HUES6 (cell line): ENCODE results near the gene BOD1L1.
"Not testable (repeated sequence)": the region's sequence is repeated elsewhere in the genome, so short reads cannot be mapped to it uniquely, and the experiment has no call there.

ENCODE experiments used
- H3K27ac ChIP-seq: 2 replicates; pipeline ENCODE4 v1.7.0; 2013; ENCODE audit warnings: low read depth, mild to moderate bottlenecking, low read length, inconsistent platforms
- H3K27me3 ChIP-seq: 2 replicates; pipeline ENCODE4 v1.6.1; 2013; ENCODE audit warnings: low read length; ENCODE audit not compliant: control insufficient read depth, insufficient read depth
- H3K36me3 ChIP-seq: 2 replicates; pipeline ENCODE4 v1.6.1; 2013; ENCODE audit warnings: low read length; ENCODE audit not compliant: control insufficient read depth, insufficient read depth
- H3K4me1 ChIP-seq: 2 replicates; pipeline ENCODE4 v1.6.1; 2013; ENCODE audit warnings: low read length; ENCODE audit not compliant: control insufficient read depth, insufficient read depth
- H3K4me3 ChIP-seq: 2 replicates; pipeline ENCODE4 v1.5.1; 2013; ENCODE audit warnings: low read depth, low read length
- H3K9ac ChIP-seq: one replicate; pipeline ENCODE4 v1.6.1; 2013; ENCODE audit warnings: mild to moderate bottlenecking, low read length
- H3K9me3 ChIP-seq: 2 replicates; pipeline ENCODE4 v1.6.1; 2013; ENCODE audit warnings: low read depth, low read length; ENCODE audit not compliant: control insufficient read depth, insufficient read depth

Gene BOD1L1

DNA sequence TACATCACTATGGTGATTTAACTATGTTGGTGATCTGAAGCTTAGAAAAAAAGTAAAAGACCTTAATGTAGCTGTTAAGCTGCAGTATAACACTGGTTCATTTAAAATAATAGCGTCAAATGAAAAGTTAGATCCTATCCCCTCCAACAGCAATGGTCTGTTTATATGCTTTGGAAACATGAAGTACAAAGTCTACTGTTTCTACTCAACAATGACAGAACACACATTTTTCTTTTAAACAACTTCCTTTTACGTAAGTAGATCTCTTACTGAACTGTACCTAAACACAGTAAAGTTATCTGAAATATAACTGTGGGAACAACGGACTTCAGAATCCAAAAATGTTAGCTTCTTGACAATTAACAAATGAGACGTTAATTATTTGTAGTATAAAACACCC is 35.3 kb downstream of the BOD1L1 start:
- H3K4me3 ChIP-seq, result no peak overlapping the region
- no peaks in the 10 kb centered on the region for H3K9me3 ChIP-seq
- H3K36me3 ChIP-seq, result peaks cover 85% of the 10 kb centered on the region
- H3K4me1 ChIP-seq, result no peaks in the 10 kb centered on the region
- H3K27ac ChIP-seq, result no peak overlapping the region
- no peaks in the 10 kb centered on the region for H3K27me3 ChIP-seq
- no peak overlapping the region for H3K9ac ChIP-seq

DNA sequence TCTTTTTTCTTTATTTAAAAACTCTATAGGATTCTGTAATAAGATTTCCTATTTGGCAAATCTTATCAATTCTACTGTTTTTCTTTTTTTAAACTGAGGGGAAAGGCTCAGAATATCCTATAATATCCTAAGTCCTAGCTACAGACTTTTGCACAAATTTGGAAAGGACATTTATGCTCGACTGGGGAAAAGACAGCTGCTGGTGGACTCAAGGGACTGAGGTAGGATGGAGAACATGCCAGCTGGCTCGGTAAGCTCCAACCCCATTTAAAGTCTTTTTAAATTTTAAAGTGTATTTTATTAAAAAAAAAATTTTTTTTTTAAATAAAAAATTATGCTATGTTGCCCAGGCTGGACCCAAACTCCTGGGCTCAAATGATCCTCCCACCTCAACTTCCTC is 36.8 kb downstream of the BOD1L1 start:
- H3K36me3 ChIP-seq, result peaks cover 84% of the 10 kb centered on the region

DNA sequence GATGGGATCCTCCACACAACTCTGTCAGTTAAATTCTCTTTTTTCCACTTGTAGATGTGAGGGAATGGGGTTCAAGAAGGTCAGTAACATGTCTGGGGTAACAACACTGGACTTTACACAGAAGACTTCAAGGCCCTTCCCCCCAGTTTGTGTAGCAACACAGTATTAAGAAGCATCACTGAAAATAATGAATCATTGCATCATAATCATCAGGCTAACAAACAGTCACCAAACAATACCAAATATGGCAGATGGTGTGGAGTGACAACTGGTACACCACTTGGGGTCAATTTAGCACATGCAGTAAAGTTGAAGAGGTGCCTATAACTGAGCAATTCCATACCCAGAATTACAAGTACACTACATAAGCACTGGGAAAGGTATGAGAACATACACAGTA is 38.6 kb downstream of the BOD1L1 start:
- Histone ChIP-seq H3K4me3 (no peak overlapping the region), H3K9ac (no peak overlapping the region), H3K27me3 (no peaks in the 10 kb centered on the region), H3K9me3 (no peaks in the 10 kb centered on the region), H3K36me3 (peaks cover 84% of the 10 kb centered on the region), H3K4me1 (no peaks in the 10 kb centered on the region), H3K27ac (no peak overlapping the region)

More for the DNA sequence above, 36.8 kb downstream of the BOD1L1 start:
- H3K27me3 ChIP-seq, result no peaks in the 10 kb centered on the region
- H3K4me1 ChIP-seq, result no peaks in the 10 kb centered on the region
- H3K9me3 ChIP-seq, result no peaks in the 10 kb centered on the region
- H3K9ac ChIP-seq, result no peak overlapping the region
- H3K27ac ChIP-seq, result no peak overlapping the region
- H3K4me3 ChIP-seq, result no peak overlapping the region

DNA sequence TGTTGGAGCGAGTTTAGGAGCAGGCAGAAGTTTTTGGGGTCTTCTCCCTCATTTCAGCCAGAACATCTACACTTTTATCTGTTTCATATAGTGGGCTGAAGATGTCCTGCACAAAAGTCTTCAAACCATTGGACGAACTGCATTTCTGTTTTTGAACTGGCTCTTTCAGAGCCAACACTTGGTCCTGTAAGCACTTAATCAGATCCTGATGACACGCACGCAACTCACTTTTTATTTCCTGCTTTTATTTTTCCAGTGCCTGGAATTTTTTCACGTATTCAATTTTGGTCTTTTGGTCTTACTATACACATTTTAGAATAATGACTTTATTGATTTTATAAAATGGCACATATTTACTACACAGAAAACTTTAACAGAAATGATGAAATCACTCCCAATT is 43.0 kb downstream of the BOD1L1 start:
- no peak overlapping the region for H3K9ac ChIP-seq
- H3K27me3 ChIP-seq, result no peaks in the 10 kb centered on the region
- no peaks in the 10 kb centered on the region for H3K4me1 ChIP-seq
- no peak overlapping the region for H3K4me3 ChIP-seq
- H3K27ac ChIP-seq, result no peak overlapping the region
- peaks cover 93% of the 10 kb centered on the region for H3K36me3 ChIP-seq
- no peaks in the 10 kb centered on the region for H3K9me3 ChIP-seq

DNA sequence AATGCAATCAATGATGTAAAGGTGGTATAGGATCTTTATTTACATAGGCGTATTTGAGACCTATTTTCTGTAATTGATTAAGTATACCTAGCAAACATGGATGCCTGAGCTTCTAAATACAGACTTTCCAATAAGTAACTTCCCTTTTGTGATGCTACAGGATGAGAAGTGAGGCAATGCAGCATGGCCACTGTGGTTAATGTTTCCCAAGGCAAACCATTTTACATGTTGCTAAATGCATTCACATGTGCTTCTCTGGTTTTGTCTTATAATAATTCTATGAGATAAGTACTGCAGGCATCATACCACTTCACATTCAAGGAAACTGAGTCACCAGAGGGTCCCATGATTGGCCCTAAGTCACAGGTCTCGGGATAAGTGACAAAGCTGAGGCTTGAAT is 47.5 kb downstream of the BOD1L1 start:
- Histone ChIP-seq H3K36me3 (peaks cover 94% of the 10 kb centered on the region), H3K4me3 (no peak overlapping the region), H3K27me3 (no peaks in the 10 kb centered on the region), H3K4me1 (no peaks in the 10 kb centered on the region), H3K9me3 (no peaks in the 10 kb centered on the region), H3K9ac (no peak overlapping the region), H3K27ac (no peak overlapping the region)

DNA sequence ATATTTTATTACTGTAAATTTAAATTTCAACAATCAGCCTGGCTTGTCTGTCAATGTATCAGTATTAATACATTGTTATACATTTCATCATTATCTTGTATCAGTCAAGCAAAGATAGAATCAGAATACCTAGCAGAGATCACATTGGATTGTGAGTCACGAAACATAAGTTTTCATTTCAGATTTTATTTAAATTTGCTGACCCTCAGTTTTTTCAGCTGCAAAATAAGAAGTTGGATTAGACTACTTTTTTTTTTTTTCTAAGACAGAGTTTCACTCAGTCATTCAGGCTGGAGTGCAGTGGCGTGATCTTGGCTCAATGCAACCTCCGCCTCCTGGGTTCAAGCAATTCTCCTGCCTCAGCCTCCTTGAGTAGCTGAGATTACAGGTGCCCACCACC is 49.9 kb downstream of the BOD1L1 start:
- no peaks in the 10 kb centered on the region for H3K4me1 ChIP-seq
- H3K36me3 ChIP-seq, result peaks cover 89% of the 10 kb centered on the region
- H3K4me3 ChIP-seq, result no peak overlapping the region
- H3K9ac ChIP-seq, result no peak overlapping the region
- H3K27me3 ChIP-seq, result no peaks in the 10 kb centered on the region
- H3K27ac ChIP-seq, result no peak overlapping the region
- H3K9me3 ChIP-seq, result no peaks in the 10 kb centered on the region

DNA sequence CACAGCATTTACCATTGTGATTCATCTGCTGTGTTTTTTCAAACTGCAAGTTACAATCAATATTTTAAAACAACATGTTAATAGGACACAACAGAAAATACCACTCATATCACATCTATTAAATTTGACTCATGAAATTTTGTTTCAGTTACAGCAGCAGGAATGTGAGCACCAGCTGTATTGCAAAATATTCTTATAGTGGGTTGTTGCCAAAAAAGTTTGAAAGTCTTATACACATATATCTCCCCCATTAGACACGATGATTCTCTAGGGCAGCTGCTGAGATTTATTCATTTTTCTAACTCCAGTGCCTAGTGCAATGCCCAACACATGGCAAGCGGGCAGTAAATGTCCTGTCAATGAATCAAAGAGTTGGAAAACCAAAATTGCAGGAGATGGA is 56.6 kb downstream of the BOD1L1 start:
- no peak overlapping the region for H3K27ac ChIP-seq
- peaks cover 68% of the 10 kb centered on the region for H3K36me3 ChIP-seq
- H3K9ac ChIP-seq, result no peak overlapping the region
- H3K9me3 ChIP-seq, result no peaks in the 10 kb centered on the region
- H3K27me3 ChIP-seq, result no peaks in the 10 kb centered on the region
- no peak overlapping the region for H3K4me3 ChIP-seq
- H3K4me1 ChIP-seq, result no peaks in the 10 kb centered on the region

DNA sequence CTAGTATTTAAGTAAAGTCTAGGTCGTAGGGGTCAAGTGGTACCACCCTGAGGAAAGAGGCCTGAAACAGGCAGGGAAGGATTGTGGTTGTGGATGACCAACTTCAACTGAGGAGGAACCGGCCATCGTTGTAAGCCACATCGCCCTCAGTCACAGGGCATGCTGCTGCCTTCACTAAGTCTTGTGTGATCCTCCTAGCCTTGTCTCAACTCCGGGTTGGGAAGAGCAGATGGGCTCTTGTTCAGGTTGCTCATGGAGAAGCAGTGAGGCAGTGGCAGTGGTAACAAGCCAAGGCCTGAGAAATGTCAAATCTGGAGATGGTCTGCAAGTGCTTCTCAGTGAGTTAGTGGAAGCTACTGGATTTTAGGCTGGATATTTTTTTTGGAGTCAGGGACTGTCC is 60.4 kb downstream of the BOD1L1 start:
- Histone ChIP-seq H3K9me3 (no peaks in the 10 kb centered on the region), H3K4me1 (no peaks in the 10 kb centered on the region), H3K9ac (no peak overlapping the region), H3K27ac (no peak overlapping the region), H3K27me3 (no peaks in the 10 kb centered on the region), H3K4me3 (no peak overlapping the region), H3K36me3 (peaks cover 40% of the 10 kb centered on the region)

DNA sequence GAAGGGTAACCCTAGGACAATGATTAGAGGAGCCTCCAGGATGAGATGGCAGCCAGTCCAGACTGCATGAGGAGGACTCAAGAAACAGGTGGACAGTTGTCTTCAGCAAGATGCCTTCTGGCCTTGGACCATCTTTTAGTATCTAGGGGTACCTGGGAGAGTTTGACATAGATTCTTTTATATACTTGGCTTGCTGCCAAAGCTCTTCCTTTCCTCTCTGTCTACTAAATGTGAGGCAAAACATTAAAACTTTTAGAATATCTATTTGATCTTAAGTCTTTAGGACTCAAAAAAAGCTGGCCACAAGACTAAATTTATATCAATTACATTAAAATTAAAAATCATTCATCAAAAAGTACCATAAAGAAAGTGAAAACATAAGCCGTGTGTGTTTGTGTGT is 64.6 kb downstream of the BOD1L1 start:
- H3K9me3 ChIP-seq, result no peaks in the 10 kb centered on the region
- H3K27me3 ChIP-seq, result no peaks in the 10 kb centered on the region
- H3K36me3 ChIP-seq, result peaks cover 6% of the 10 kb centered on the region; the same call in 1 of the 2 replicates
- no peak overlapping the region for H3K27ac ChIP-seq
- no peak overlapping the region for H3K4me3 ChIP-seq
- H3K9ac ChIP-seq, result no peak overlapping the region
- H3K4me1 ChIP-seq, result no peaks in the 10 kb centered on the region

DNA sequence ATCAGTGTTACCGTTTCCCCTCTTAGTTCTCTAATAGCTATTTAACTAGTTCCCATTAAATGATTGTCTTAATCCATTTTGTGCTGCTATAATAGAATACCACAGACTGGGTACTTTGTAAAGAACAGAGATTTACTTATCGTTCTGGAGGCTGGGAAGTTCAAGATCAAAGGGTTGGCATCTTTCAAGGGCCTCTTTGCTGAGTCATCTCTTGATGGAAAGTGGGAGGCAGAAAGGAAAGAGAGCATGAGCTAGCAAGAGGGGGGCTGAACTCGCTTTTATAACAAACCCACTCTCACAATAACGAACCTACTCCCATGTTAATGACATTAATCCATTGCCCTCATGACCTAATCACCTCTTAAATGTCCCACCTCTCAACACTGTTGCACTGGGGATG is 65.9 kb downstream of the BOD1L1 start:
- no peak overlapping the region for H3K9ac ChIP-seq
- no peaks in the 10 kb centered on the region for H3K4me1 ChIP-seq
- no peak overlapping the region for H3K4me3 ChIP-seq
- no peaks in the 10 kb centered on the region for H3K9me3 ChIP-seq
- no peaks in the 10 kb centered on the region for H3K36me3 ChIP-seq
- no peaks in the 10 kb centered on the region for H3K27me3 ChIP-seq
- no peak overlapping the region for H3K27ac ChIP-seq

DNA sequence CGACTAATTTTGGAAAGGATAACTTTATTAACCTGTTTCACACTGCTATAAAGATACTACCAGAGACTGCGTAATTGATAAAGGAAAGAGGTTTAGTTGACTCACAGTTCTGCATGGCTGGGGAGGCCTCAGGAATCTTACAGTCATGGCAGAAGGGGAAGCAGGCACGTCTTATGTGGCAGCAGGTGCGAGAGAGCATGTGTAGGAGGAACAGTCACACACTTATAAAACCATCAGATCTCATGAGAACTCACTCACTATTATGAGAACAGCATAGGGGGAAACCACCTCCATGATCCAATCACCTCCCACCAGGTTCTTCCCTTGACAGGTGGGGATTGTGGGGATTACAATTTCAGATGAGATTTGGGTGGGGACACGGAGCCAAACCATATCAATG is 67.4 kb downstream of the BOD1L1 start:
- not testable (repeated sequence) for H3K27ac ChIP-seq, H3K27me3 ChIP-seq, H3K36me3 ChIP-seq, H3K9ac ChIP-seq, H3K4me3 ChIP-seq, H3K4me1 ChIP-seq, H3K9me3 ChIP-seq

DNA sequence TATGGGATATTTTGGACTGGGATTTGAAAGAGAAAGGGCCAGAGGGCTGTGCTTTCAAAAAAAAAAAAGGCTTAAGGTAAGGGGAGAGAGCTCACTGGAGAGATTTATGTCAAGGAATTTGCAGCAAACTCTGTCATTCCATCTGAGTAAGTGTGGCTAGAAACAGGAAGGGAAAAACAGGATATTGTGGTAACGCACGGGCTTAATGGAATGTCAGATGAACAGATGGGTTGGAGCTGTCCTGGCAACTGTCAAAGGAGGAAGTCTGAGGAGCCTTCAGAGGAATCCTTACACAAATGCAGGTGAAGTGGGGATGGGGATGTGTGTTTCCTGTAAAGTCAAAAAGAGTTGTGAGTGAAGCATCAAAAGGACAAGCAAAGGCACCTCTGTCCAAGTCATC is 68.1 kb downstream of the BOD1L1 start:
- no peaks in the 10 kb centered on the region for H3K9me3 ChIP-seq
- no peaks in the 10 kb centered on the region for H3K4me1 ChIP-seq
- H3K9ac ChIP-seq, result no peak overlapping the region
- H3K27me3 ChIP-seq, result no peaks in the 10 kb centered on the region
- no peak overlapping the region for H3K4me3 ChIP-seq
- no peaks in the 10 kb centered on the region for H3K36me3 ChIP-seq
- H3K27ac ChIP-seq, result no peak overlapping the region
